K562 (cell line): ENCODE measurements around the gene PIK3R1. TPM values are rescaled to one million over a fixed set of nuclear protein-coding genes. Genes with fewer than 3 reads are reported as not detected.

Experiments used
- ARID2 ChIP-seq: fragments of 450-650 bp; IDR thresholded peaks from 2 replicates; pipeline ENCODE4 v1.6.1; 2017; ENCODE audit warnings: antibody characterized with exemption, mild to moderate bottlenecking
- DMBX1 ChIP-seq: fragments of 250-450 bp; sonication (Bioruptor Pico); IDR thresholded peaks from 2 replicates; pipeline ENCODE4 v1.8.0; 2022; ENCODE audit warnings: inconsistent platforms, mild to moderate bottlenecking, moderate library complexity, borderline replicate concordance
- HIVEP1 ChIP-seq: fragments of 250-450 bp; sonication (Bioruptor Pico); IDR thresholded peaks from 2 replicates; pipeline ENCODE4 v1.4.0; 2020; ENCODE audit warnings: mild to moderate bottlenecking
- JUND ChIP-seq, 2 experiments: IDR thresholded peaks; 2 replicates in 1 of 2; 3 replicates in 1 of 2; pipeline ENCODE4 v1.6.1; 2011; ENCODE audit warnings: borderline replicate concordance in 2 of 2, low read depth in 2 of 2, low read length in 2 of 2, improper control_type of control experiment in 1 of 2, missing biosample characterization in 1 of 2, missing genetic modification characterization in 1 of 2, missing genetic modification reagents in 1 of 2
- POLR3G ChIP-seq: IDR thresholded peaks from 2 replicates; pipeline ENCODE4 v1.6.1; 2011; ENCODE audit not compliant: insufficient read length, insufficient replicate concordance; ENCODE audit errors: extremely low read depth
- RBM15 ChIP-seq: fragments of 200-400 bp; formaldehyde crosslinking; IDR thresholded peaks from 2 replicates; pipeline ENCODE4 v1.6.1; 2018; ENCODE audit warnings: mild to moderate bottlenecking, low read length, moderate library complexity; ENCODE audit not compliant: insufficient read depth
- SMAD2 ChIP-seq: fragments of 150-350 bp; IDR thresholded peaks from 2 replicates; pipeline ENCODE4 v1.6.1; 2014; ENCODE audit warnings: low read depth, mild to moderate bottlenecking, low read length
- SMAD3 ChIP-seq: fragments of 450-650 bp; formaldehyde crosslinking; conservative IDR thresholded peaks from 2 replicates; pipeline ENCODE4 v1.4.0; 2020; ENCODE audit warnings: mild to moderate bottlenecking
- STAT6 ChIP-seq: sonication (generic); formaldehyde crosslinking; IDR thresholded peaks from 2 replicates; pipeline ENCODE4 v1.8.1; 2023; ENCODE audit warnings: mild to moderate bottlenecking, missing genetic modification reagents
- ZNF134 ChIP-seq: fragments of 250-450 bp; sonication (Bioruptor Pico); conservative IDR thresholded peaks from 2 replicates; pipeline ENCODE4 v1.4.0; 2020
- polyA plus RNA-seq, 8 experiments: library from polyadenylated mRNA; depleted of rRNA in 4 of 8; stranded (reverse) in 5 of 8; unstranded in 3 of 8; fragments of >200 nt; fragmentation: Nextera tagmentation in 2 of 8; fragmentation: Illumina TruSeq in 1 of 8; extraction: Ambion mirVana in 2 of 8; extraction: Trizol in 1 of 8; gene quantifications; 2 replicates each; pipeline versions ENCODE4 v1.2.1 to v1.2.3, GENCODE V29; 2011 to 2014; ENCODE audit warnings: inconsistent platforms in 1 of 8, missing spikeins in 1 of 8
- total RNA-seq, 7 experiments: library from RNA; depleted of rRNA in 6 of 7; stranded (reverse); fragments of >200 nt in 6 of 7; fragmentation: Illumina TruSeq in 2 of 7; extraction: Trizol in 2 of 7; gene quantifications; 2 replicates each; pipeline versions ENCODE4 v1.2.1 to v1.2.3, GENCODE V29; 2011 to 2021; ENCODE audit warnings: low replicate concordance in 1 of 7

Gene PIK3R1
- total and polyA plus RNA-seq, 9 of the 15 experiments (the other 6 are each of a cell fraction or from before 2014, with no cell fraction given) = 1.1 to 9.7 (median 4.8) TPM

GRCh38 chr5:68240202-68240601, 24.6 kb downstream of the PIK3R1 start (continued):
- no peak for TF ChIP-seq STAT6 (CRISPR knock-in tag)
- TF ChIP-seq ARID2 = no peak
- TF ChIP-seq DMBX1 = no peak
- TF ChIP-seq SMAD3 (CRISPR knock-in tag) = no peak
- no peak for TF ChIP-seq RBM15
- no peak for TF ChIP-seq HIVEP1 (CRISPR knock-in tag)
- TF ChIP-seq JUND (IDR thresholded peaks at IDR 0.05; ENCODE audit: borderline replicate concordance, low read depth, low read length) = no peak
- no peak for TF ChIP-seq JUND (tag; IDR thresholded peaks at IDR 0.05; ENCODE audit: borderline replicate concordance, low read depth, low read length)
- no peak for TF ChIP-seq POLR3G
- no peak for TF ChIP-seq SMAD2
- TF ChIP-seq ZNF134 (CRISPR knock-in tag) = no peak
